ENCODE data around the gene CD2AP. TPM values are rescaled to one million over a fixed set of nuclear protein-coding genes. Genes with fewer than 3 reads are reported as not detected.

The CD2AP gene
- total and polyA plus RNA-seq, 2 donors (not counting 1 experiment from before 2014, with no cell fraction given) = 4.7 to 43.3 TPM

- intact Hi-C loops (cut with micrococcal nuclease) = loop anchor here (5.0 kb wide), 1 partner anchor 42 kb away; no protein-coding TSS in a partner anchor
- Histone ChIP-seq H3K4me3 (ENCODE audit: control extremely low read depth in 1 of 5, extremely low read depth in 1 of 5, insufficient read depth in 1 of 5, low read depth in 2 of 5, low read length in 4 of 5) (no peak overlapping the region), H3K79me2 (ENCODE audit: control insufficient read depth, insufficient read depth, low read length) (peaks cover 45% of the 10 kb centered on the region), H3K4me2 (replicated peaks; ENCODE audit: low read depth, low read length, poor library complexity, severe bottlenecking) (no peak overlapping the region), H3K4me1 (ENCODE audit: control insufficient read depth in 2 of 2, insufficient read depth in 2 of 2, low read length in 2 of 2) (peaks cover 0 to 4% of the 10 kb centered on the region in 2 donors), H4K20me1 (ENCODE audit: control insufficient read depth, insufficient read depth, low read length, poor library complexity, severe bottlenecking) (peaks cover 34% of the 10 kb centered on the region), H2AFZ (ENCODE audit: insufficient read depth, low read depth, low read length, poor library complexity, severe bottlenecking) (no peak overlapping the region), H3K27ac (ENCODE audit: low read length in 2 of 2) (no peak overlapping the region), H3K9me3 (ENCODE audit: control extremely low read depth in 1 of 3, control insufficient read depth in 2 of 3, insufficient read depth in 1 of 3, low read length in 2 of 3) (no peaks in the 10 kb centered on the region), H3K27me3 (replicated peaks in 1 of 4; ENCODE audit: control extremely low read depth in 1 of 4, control insufficient read depth in 3 of 4, insufficient read depth in 4 of 4, low read length in 3 of 4) (no peaks in the 10 kb centered on the region), H3K36me3 (replicated peaks in 1 of 2; ENCODE audit: control extremely low read depth in 1 of 2, control insufficient read depth in 1 of 2, extremely low read depth in 1 of 2, insufficient read depth in 2 of 2, low read length in 1 of 2) (peaks cover 5% of the 10 kb centered on the region in 2 experiments), H3K9ac (ENCODE audit: low read length) (no peak overlapping the region)
- 88% methylated on average over 1 of the region's 3 CpGs for WGBS (ENCODE audit: insufficient coverage)
- peaks cover 48% of the 10 kb centered on the region for H3K4me1 Mint-ChIP-seq
- H3K4me3 Mint-ChIP-seq = no peak overlapping the region
- no peak overlapping the region for H3K27ac Mint-ChIP-seq
- DNase-seq = no peak
- no peak for ATAC-seq (ENCODE audit: low read depth)
- TF ChIP-seq EZH2 (IDR thresholded peaks at IDR 0.05; ENCODE audit: borderline replicate concordance, insufficient read depth, low read depth, low read length, poor library complexity, severe bottlenecking) (no peak), CTCF (IDR thresholded peaks at IDR 0.05) (no peak)
- CTCF ChIA-PET = no interaction called here
- POLR2A ChIA-PET = no interaction called here
- no peaks in the 10 kb centered on the region for H3K9me3 Mint-ChIP-seq (ENCODE audit: insufficient read depth)
- H3K27me3 Mint-ChIP-seq = no peaks in the 10 kb centered on the region
These were observed 46.7 kb downstream of the CD2AP start for GRCh38 chr6:47524136-47524845.

- no peak overlapping the region for H3K4me3 Mint-ChIP-seq
- Histone ChIP-seq H3K4me2 (replicated peaks; ENCODE audit: low read depth, low read length, poor library complexity, severe bottlenecking) (no peak overlapping the region), H3K9ac (ENCODE audit: low read length) (no peak overlapping the region), H3K9me3 (ENCODE audit: control extremely low read depth in 1 of 3, control insufficient read depth in 2 of 3, insufficient read depth in 1 of 3, low read length in 2 of 3) (no peaks in the 10 kb centered on the region), H3K4me3 (ENCODE audit: control extremely low read depth in 1 of 5, extremely low read depth in 1 of 5, insufficient read depth in 1 of 5, low read depth in 2 of 5, low read length in 4 of 5) (no peak overlapping the region), H4K20me1 (ENCODE audit: control insufficient read depth, insufficient read depth, low read length, poor library complexity, severe bottlenecking) (peaks cover 38% of the 10 kb centered on the region), H3K36me3 (replicated peaks in 1 of 2; ENCODE audit: control extremely low read depth in 1 of 2, control insufficient read depth in 1 of 2, extremely low read depth in 1 of 2, insufficient read depth in 2 of 2, low read length in 1 of 2) (peaks cover 5 to 6% of the 10 kb centered on the region in 2 experiments), H3K4me1 (ENCODE audit: control insufficient read depth in 2 of 2, insufficient read depth in 2 of 2, low read length in 2 of 2) (no peaks in the 10 kb centered on the region), H3K79me2 (ENCODE audit: control insufficient read depth, insufficient read depth, low read length) (peaks cover 45% of the 10 kb centered on the region), H3K27me3 (replicated peaks in 1 of 4; ENCODE audit: control extremely low read depth in 1 of 4, control insufficient read depth in 3 of 4, insufficient read depth in 4 of 4, low read length in 3 of 4) (no peaks in the 10 kb centered on the region), H2AFZ (ENCODE audit: insufficient read depth, low read depth, low read length, poor library complexity, severe bottlenecking) (no peak overlapping the region), H3K27ac (ENCODE audit: low read length in 2 of 2) (no peak overlapping the region)
- TF ChIP-seq CTCF (IDR thresholded peaks at IDR 0.05) (no peak), EZH2 (IDR thresholded peaks at IDR 0.05; ENCODE audit: borderline replicate concordance, insufficient read depth, low read depth, low read length, poor library complexity, severe bottlenecking) (no peak)
- no peak for ATAC-seq (ENCODE audit: low read depth)
- peaks cover 42% of the 10 kb centered on the region for H3K4me1 Mint-ChIP-seq
- no peaks in the 10 kb centered on the region for H3K27me3 Mint-ChIP-seq
- DNase-seq = no peak
- WGBS (ENCODE audit: insufficient coverage) = no CpG with 5 or more reads among the region's 2 CpGs
- CTCF ChIA-PET = no interaction called here
- no peaks in the 10 kb centered on the region for H3K9me3 Mint-ChIP-seq (ENCODE audit: insufficient read depth)
- intact Hi-C loops (cut with micrococcal nuclease) = no loop called here
- H3K27ac Mint-ChIP-seq = no peak overlapping the region
- POLR2A ChIA-PET = no interaction called here
These were observed 47.9 kb downstream of the CD2AP start for GRCh38 chr6:47525330-47526057.

All from B cell (primary cell).